Epithelial cell of esophagus (primary cell): Measurements from ENCODE around the gene OTOGL.

Source experiments
- DNase-seq: peaks from one replicate; pipeline ENCODE4 v3.0.0; 2010; ENCODE audit warnings: low read depth
- H3K4me3 ChIP-seq: 2 replicates; pipeline ENCODE4 v1.5.1; 2011; ENCODE audit warnings: mild to moderate bottlenecking, low read length, control low read depth
- CTCF ChIP-seq: IDR thresholded peaks from 2 replicates; pipeline ENCODE4 v1.5.1; 2011; ENCODE audit warnings: low read depth, mild to moderate bottlenecking, low read length, control low read depth, inconsistent platforms; ENCODE audit not compliant: insufficient read depth; ENCODE audit errors: missing control alignments

The OTOGL gene

GRCh38 chr12:80404629-80405028 is 305.3 kb downstream of the OTOGL start:
- H3K4me3 ChIP-seq: no peak overlapping the region
- DNase-seq: peak; percentile 43
- TF ChIP-seq CTCF: no peak

- TF ChIP-seq CTCF: no peak
- no peak overlapping the region for H3K4me3 ChIP-seq
- peak; percentile 56 for DNase-seq
Observed at GRCh38 chr12:80406253-80406652, 306.9 kb downstream of the OTOGL start.

GRCh38 chr12:80411787-80412186 is 312.4 kb downstream of the OTOGL start:
- H3K4me3 ChIP-seq: no peak overlapping the region
- no peak for TF ChIP-seq CTCF
- DNase-seq: no peak

- H3K4me3 ChIP-seq: no peak overlapping the region
- DNase-seq: peak; percentile 65
- TF ChIP-seq CTCF: peak; percentile 69
Observed at GRCh38 chr12:80412343-80412953, 313.1 kb downstream of the OTOGL start.

GRCh38 chr12:80413462-80413861 is 314.1 kb downstream of the OTOGL start:
- DNase-seq: peak; percentile 22
- TF ChIP-seq CTCF: peak; percentile 34
- H3K4me3 ChIP-seq: no peak overlapping the region

GRCh38 chr12:80415466-80415865 is 316.1 kb downstream of the OTOGL start:
- DNase-seq: no peak
- no peak for TF ChIP-seq CTCF
- no peak overlapping the region for H3K4me3 ChIP-seq

- DNase-seq: no peak
- no peak for TF ChIP-seq CTCF
- H3K4me3 ChIP-seq: no peak overlapping the region
Observed at GRCh38 chr12:80419644-80420043, 320.3 kb downstream of the OTOGL start.
